Activated naive CD4-positive, alpha-beta T cell treated with anti-CD3 and anti-CD28 coated beads for 36 hours (primary cell): ENCODE measurements around the gene LPAR2. TPM values are rescaled to one million over a fixed set of nuclear protein-coding genes. Genes with fewer than 3 reads are reported as not detected.

Source experiments
- CTCF ChIA-PET: fragments of 350-600 bp; sonication (Branson Sonifier 250); formaldehyde crosslinking; loops from one replicate; lab custom pipeline; 2021; ENCODE audit warnings: antibody characterized with exemption; lab: Charles Lee
- DNase-seq: peaks from one replicate; pipeline ENCODE4 v3.0.0-alpha.2; 2020
- H3K27ac Mint-ChIP-seq: one replicate; pipeline ENCODE4 v1.8.0; 2021; ENCODE audit warnings: mild to moderate bottlenecking, mixed read lengths
- H3K27me3 Mint-ChIP-seq: one replicate; pipeline ENCODE4 v1.8.0; 2021; ENCODE audit warnings: low read depth, mixed read lengths
- H3K36me3 Mint-ChIP-seq: one replicate; pipeline ENCODE4 v1.8.0; 2021; ENCODE audit warnings: low read depth, mixed read lengths
- H3K4me1 Mint-ChIP-seq: one replicate; pipeline ENCODE4 v1.8.0; 2021; ENCODE audit warnings: low read depth, mixed read lengths
- H3K4me3 Mint-ChIP-seq: one replicate; pipeline ENCODE4 v1.8.0; 2021; ENCODE audit warnings: mild to moderate bottlenecking, moderate library complexity, mixed read lengths
- H3K9me3 Mint-ChIP-seq: one replicate; pipeline ENCODE4 v1.8.0; 2021; ENCODE audit warnings: mixed read lengths
- intact Hi-C: fragments of 100-400 bp; cut with micrococcal nuclease; formaldehyde crosslinking; loops from one replicate; pipeline ENCODE4 v1.15.1; 2023
- total RNA-seq, 2 experiments: library from RNA; stranded (reverse); gene quantifications; one replicate each; pipeline ENCODE4 v1.2.3, GENCODE V29; 2021

LPAR2 gene
- total RNA-seq, 2 experiments from 2014 or later: 20.2 to 20.7 TPM

- CTCF ChIA-PET: interaction anchor here (0.7 kb wide), 1 partner anchor 46 kb away, joined by 3 read pairs; no protein-coding TSS in a partner anchor
These were observed 9.1 kb upstream of the LPAR2 start for GRCh38 chr19:19637186-19637522.

DNA sequence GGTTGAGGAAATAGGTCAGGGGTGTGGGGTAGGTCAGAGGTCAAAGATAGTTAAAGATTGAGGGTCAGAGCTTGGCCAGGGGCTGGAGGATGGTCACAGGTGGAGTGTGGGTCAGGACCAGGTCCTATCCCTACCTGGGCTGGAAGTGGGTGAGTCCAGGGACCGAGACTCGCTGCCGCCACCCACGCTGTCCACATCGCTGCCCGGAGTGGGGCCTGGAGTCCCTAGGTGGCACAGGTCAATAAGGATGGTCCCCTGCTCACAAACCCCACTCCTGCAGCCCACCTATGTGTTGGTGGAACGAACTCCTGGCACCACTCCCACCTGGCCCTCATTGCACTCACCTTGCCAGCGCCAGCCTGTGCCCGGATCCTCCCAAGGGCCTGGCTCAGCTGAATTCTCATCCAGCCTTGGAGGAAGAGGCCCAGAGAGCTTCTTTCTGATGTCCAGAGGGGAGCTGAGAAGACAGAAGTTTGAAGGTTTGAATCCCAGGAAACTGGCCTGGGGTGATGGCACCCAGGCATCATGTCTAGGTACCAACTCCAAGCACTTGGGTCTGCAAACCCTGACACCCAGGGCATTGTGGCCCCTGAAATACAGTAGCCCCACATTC is 8.7 kb upstream of the LPAR2 start:
- CTCF ChIA-PET: interaction anchor here (0.7 kb wide), 1 partner anchor 82 kb away, joined by 3 read pairs; no protein-coding TSS in a partner anchor
- no peak overlapping the region for H3K4me3 Mint-ChIP-seq
- H3K27ac Mint-ChIP-seq: no peak overlapping the region
- peaks cover 26% of the 10 kb centered on the region for H3K36me3 Mint-ChIP-seq
- intact Hi-C loops: no loop called here
- no peaks in the 10 kb centered on the region for H3K9me3 Mint-ChIP-seq
- no peaks in the 10 kb centered on the region for H3K27me3 Mint-ChIP-seq
- peaks cover 2% of the 10 kb centered on the region for H3K4me1 Mint-ChIP-seq
- no peak for DNase-seq

More at GRCh38 chr19:19637186-19637522, 9.1 kb upstream of the LPAR2 start:
- Mint-ChIP-seq H3K4me1 (peaks cover 5% of the 10 kb centered on the region), H3K4me3 (no peak overlapping the region), H3K27ac (no peak overlapping the region), H3K9me3 (no peaks in the 10 kb centered on the region), H3K36me3 (peaks cover 29% of the 10 kb centered on the region), H3K27me3 (no peaks in the 10 kb centered on the region)
- DNase-seq: no peak
- intact Hi-C loops: no loop called here

DNA sequence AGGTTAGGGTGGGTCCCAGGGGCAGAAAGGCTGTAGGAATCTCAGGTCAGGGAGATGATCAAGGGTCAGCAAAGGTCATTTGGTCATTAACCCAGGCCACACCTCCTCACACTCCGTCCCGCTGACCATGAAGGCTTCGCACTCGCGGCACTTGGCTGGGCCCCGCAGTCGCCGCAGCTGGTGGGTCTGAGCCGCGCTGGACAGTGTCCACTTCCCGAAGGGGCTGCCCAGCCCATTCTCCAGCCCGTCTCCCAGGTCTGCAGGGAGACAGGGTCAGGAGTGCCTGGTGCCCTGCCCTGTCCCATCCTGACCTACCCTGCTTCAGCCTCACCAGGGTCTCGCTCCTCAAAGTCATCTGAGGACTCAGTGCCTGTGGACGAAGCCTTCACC is 7.3 kb upstream of the LPAR2 start:
- Mint-ChIP-seq H3K4me3 (no peak overlapping the region), H3K27me3 (no peaks in the 10 kb centered on the region), H3K9me3 (no peaks in the 10 kb centered on the region), H3K36me3 (peaks cover 33% of the 10 kb centered on the region), H3K4me1 (peaks cover 2% of the 10 kb centered on the region), H3K27ac (peak overlapping the region; percentile 20)
- CTCF ChIA-PET: interaction anchor here (0.7 to 1.3 kb wide), 2 partner anchors 104 to 129 kb away, joined by 4 to 5 read pairs; no protein-coding TSS in a partner anchor
- intact Hi-C loops: no loop called here
- no peak for DNase-seq

DNA sequence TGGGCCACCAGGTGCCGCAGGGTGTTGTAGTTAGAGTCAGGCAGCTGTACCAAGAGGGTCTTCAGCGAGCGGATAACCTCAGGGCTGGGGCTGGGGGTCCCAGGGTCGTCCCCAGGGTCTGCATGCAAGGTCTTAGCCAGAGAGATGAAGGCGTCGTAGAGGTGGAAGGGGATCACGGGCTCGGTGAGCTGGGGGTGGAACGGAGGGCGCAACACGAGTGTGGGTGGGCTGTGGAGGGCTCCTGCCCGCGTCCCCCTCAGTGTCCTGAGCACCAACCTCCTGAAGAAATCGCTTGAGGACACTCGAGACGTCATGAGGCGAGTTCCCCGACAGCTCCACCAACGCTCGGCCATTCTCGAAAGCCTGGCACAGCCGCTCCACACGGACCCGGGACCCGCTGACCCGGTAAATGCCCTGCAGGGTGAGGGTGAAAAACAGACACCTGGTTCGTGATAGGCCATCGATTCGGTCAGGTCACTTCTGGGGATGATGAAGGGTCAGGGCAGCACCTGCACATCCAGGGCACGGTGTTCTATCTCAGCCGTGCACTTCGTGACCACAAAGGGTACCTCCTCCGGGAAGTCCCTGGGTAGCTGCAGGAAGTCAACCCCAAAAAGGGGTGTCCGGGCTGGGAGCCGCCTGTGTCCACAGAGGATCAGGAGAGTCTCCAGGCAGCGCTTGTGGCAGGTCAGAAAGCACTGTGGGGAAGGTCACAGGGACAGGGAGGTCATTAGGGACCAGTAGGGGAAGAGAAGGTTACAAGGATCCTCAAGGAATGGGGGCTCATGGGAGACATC is 6.7 kb upstream of the LPAR2 start:
- H3K27me3 Mint-ChIP-seq: no peaks in the 10 kb centered on the region
- H3K27ac Mint-ChIP-seq: no peak overlapping the region
- DNase-seq: no peak
- CTCF ChIA-PET: interaction anchor here (1.1 to 1.3 kb wide), 2 partner anchors 9 to 103 kb away, joined by 4 to 5 read pairs; partner anchors contain the start of gene GMIP
- intact Hi-C loops: no loop called here
- H3K36me3 Mint-ChIP-seq: peaks cover 33% of the 10 kb centered on the region
- H3K9me3 Mint-ChIP-seq: no peaks in the 10 kb centered on the region
- H3K4me1 Mint-ChIP-seq: peaks cover 2% of the 10 kb centered on the region
- no peak overlapping the region for H3K4me3 Mint-ChIP-seq

DNA sequence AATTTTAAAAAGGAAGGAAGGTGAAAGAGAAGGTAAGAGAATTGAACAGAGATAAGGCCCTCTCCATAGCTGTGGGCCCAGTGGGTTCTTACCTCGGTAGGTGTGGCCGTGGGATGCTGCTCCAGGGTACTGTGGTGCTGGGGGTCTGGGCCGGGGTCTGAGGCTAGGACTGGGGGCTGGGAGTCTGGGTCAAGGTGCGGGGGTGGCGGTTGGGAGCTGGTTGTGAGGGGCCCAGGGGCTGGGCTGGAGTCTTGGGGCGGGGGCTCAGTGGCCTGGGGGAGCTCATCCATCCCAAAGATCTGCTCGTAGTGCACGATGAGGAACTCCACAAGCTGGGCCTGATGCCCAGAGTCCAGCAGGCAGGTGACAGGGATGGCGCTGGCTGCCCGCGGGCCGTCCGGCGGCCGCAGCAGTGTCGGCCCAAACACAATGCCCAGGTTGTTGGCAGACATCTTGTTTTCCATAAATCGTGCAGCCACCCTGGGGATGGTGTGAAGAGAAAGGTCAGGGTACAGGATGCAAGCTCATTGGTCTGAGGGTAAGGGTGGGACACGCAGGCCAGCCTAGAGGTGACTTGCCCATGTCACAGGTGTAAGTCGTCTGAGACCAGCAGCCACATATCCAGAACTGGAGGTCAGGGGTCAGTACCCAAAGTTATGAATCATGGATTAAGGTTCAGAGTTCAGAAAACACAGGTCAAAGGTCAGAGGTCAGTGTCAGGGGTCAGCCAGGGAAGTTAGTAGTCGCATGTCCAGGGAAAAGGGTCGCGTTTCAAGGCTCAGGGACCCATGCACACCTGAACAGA is 5.9 kb upstream of the LPAR2 start:
- peaks cover 2% of the 10 kb centered on the region for H3K4me1 Mint-ChIP-seq
- CTCF ChIA-PET: interaction anchor here (1.1 kb wide), 1 partner anchor 10 kb away, joined by 4 read pairs; the partner anchor contains the start of gene GMIP
- intact Hi-C loops: no loop called here
- peak overlapping the region; percentile 53 for H3K27ac Mint-ChIP-seq
- peaks cover 33% of the 10 kb centered on the region for H3K36me3 Mint-ChIP-seq
- H3K9me3 Mint-ChIP-seq: no peaks in the 10 kb centered on the region
- DNase-seq: no peak
- H3K4me3 Mint-ChIP-seq: no peak overlapping the region
- H3K27me3 Mint-ChIP-seq: no peaks in the 10 kb centered on the region

GRCh38 chr19:19632661-19633060 is 4.6 kb upstream of the LPAR2 start:
- Mint-ChIP-seq H3K4me3 (no peak overlapping the region), H3K27ac (no peak overlapping the region), H3K36me3 (peaks cover 33% of the 10 kb centered on the region), H3K9me3 (no peaks in the 10 kb centered on the region), H3K27me3 (no peaks in the 10 kb centered on the region), H3K4me1 (peaks cover 5% of the 10 kb centered on the region)
- intact Hi-C loops: no loop called here
- CTCF ChIA-PET: interaction anchor here (0.6 kb wide), 1 partner anchor 507 kb away, joined by 3 read pairs; no protein-coding TSS in a partner anchor
- no peak for DNase-seq

DNA sequence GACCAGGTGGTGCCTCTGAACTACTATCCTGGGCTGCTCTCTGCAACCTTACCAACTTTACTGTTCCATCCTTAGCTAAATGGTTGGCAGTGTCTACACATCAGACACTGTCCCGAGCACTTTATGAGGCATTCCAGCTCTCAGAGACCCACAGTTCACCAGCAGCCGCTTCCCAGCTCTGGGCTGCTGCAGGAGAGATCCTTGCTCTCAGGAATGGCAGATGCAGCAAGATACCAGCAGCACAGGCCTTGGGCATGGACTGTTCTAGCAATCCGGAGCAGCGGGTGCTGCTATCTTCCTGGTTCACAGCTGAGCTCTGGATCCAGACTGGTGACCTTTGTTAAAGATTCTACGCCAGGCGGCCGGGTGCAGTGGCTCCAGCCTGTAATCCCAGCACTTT is 3.3 kb upstream of the LPAR2 start:
- H3K9me3 Mint-ChIP-seq: no peaks in the 10 kb centered on the region
- intact Hi-C loops: no loop called here
- H3K4me3 Mint-ChIP-seq: no peak overlapping the region
- H3K27ac Mint-ChIP-seq: peak overlapping the region; percentile 24
- H3K36me3 Mint-ChIP-seq: peaks cover 36% of the 10 kb centered on the region
- no peaks in the 10 kb centered on the region for H3K27me3 Mint-ChIP-seq
- CTCF ChIA-PET: no interaction called here
- DNase-seq: no peak
- H3K4me1 Mint-ChIP-seq: peaks cover 18% of the 10 kb centered on the region

- Mint-ChIP-seq H3K4me1 (peaks cover 24% of the 10 kb centered on the region), H3K4me3 (no peak overlapping the region), H3K27me3 (no peaks in the 10 kb centered on the region), H3K9me3 (no peaks in the 10 kb centered on the region), H3K36me3 (peaks cover 38% of the 10 kb centered on the region), H3K27ac (no peak overlapping the region)
- no peak for DNase-seq
- CTCF ChIA-PET: no interaction called here
- intact Hi-C loops: no loop called here
These were observed 2.4 kb upstream of the LPAR2 start for GRCh38 chr19:19630426-19630825.

DNA sequence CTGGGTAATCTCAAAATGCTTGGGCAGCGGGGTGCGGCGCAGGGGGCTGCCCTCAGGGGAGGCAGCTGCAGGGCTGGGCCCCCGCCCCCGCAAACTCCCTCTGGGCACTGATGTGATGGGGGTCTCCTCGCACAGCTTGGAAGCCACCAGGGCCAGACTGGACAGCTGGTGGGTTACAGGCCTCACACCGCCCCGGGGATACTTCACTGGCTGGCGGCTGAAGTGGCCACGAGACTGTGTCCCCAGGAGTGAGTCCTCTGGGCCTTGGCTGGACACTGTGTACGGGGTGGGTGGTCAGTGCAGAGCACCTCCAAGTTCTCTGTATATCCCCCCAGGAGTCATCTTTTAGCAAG is 2.0 kb upstream of the LPAR2 start:
- no peaks in the 10 kb centered on the region for H3K9me3 Mint-ChIP-seq
- DNase-seq: no peak
- intact Hi-C loops: no loop called here
- no peak overlapping the region for H3K4me3 Mint-ChIP-seq
- CTCF ChIA-PET: no interaction called here
- peaks cover 24% of the 10 kb centered on the region for H3K4me1 Mint-ChIP-seq
- peaks cover 37% of the 10 kb centered on the region for H3K36me3 Mint-ChIP-seq
- H3K27me3 Mint-ChIP-seq: no peaks in the 10 kb centered on the region
- H3K27ac Mint-ChIP-seq: no peak overlapping the region

- Mint-ChIP-seq H3K4me3 (peak overlapping the region; percentile 71), H3K36me3 (peaks cover 30% of the 10 kb centered on the region), H3K27ac (peak overlapping the region; percentile 69), H3K4me1 (peaks cover 29% of the 10 kb centered on the region), H3K9me3 (no peaks in the 10 kb centered on the region), H3K27me3 (no peaks in the 10 kb centered on the region)
- CTCF ChIA-PET: interaction anchor here (0.6 to 0.7 kb wide), 2 partner anchors 71 to 99 kb away, joined by 4 to 6 read pairs; no protein-coding TSS in a partner anchor
- intact Hi-C loops: loop anchor here (1.0 to 2.0 kb wide), 4 partner anchors 10 to 38 kb away; partner anchors contain the start of genes GMIP and PBX4
- DNase-seq: peak; percentile 62
These were observed 598 bp upstream of the LPAR2 start for GRCh38 chr19:19628501-19629134.

DNA sequence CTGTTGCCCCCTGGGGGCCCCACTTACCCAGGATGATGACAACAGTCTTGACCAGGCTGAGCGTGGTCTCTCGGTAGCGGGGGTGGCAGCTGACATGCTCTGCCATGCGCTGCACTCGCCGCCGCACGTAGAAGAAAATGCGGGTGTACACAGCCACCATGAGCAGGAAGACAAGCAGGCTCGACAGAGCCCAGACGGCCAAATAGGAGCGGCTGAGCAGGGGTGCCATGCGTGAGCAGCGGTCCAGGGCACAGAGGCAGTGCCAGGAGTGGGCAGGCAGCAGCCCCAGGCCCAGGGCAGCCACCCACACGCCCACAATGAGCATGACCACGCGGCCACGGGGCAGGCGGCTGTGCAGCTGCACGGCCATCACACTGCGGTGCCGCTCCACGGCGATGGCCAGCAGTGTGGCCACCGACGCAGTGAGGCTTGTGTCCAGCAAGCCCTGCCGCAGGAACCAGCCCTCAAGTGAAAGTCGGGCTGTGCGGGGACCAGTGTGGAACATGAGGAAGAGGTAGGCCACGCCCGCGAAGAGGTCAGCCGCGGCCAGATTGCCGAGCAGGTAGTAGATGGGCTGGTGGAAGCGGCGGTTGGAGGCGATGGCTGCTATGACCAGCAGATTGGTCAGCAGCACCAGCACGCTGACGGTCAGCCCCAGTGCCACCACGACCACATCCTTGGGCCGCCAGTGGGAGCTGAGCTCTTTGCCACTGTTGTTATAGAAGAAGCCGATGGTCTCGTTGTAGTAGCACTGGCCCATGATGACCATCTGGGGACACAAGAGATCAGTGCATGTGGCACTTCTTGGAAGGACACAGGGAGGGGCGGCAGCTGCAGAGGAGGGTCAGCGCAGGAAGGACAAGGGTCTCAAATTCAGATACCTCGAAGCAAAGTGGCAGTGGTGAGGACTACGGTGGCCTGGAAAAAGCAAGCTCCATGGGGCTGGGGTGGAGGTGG is 1.2 kb downstream of the LPAR2 start:
- Mint-ChIP-seq H3K4me1 (peaks cover 29% of the 10 kb centered on the region), H3K4me3 (peak overlapping the region; percentile 89), H3K9me3 (no peaks in the 10 kb centered on the region), H3K27ac (peak overlapping the region; percentile 85), H3K36me3 (peaks cover 22% of the 10 kb centered on the region), H3K27me3 (no peaks in the 10 kb centered on the region)
- no peak for DNase-seq
- CTCF ChIA-PET: interaction anchor here (2.4 kb wide), 1 partner anchor 95 kb away, joined by 10 read pairs; no protein-coding TSS in a partner anchor
- intact Hi-C loops: loop anchor here (1.0 to 2.0 kb wide), 2 partner anchors 36 to 64 kb away; no protein-coding TSS in a partner anchor
